HepG2 (cell line): ENCODE data around the gene PRCD. TPM values are rescaled to one million over a fixed set of nuclear protein-coding genes. Genes with fewer than 3 reads are reported as not detected.

Experiments
- EED ChIP-seq: sonication (generic); formaldehyde crosslinking; IDR thresholded peaks from 2 replicates; pipeline ENCODE4 v1.5.0; 2020; ENCODE audit warnings: mild to moderate bottlenecking, missing genetic modification reagents
- ERF ChIP-seq: IDR thresholded peaks from 2 replicates; pipeline ENCODE4 v1.6.1; 2018; ENCODE audit warnings: missing biosample characterization, missing genetic modification reagents
- IRF9 ChIP-seq: sonication (generic); formaldehyde crosslinking; IDR thresholded peaks from 2 replicates; pipeline ENCODE4 v1.8.0; 2022; ENCODE audit warnings: missing genetic modification reagents, mild to moderate bottlenecking, borderline replicate concordance
- PRPF4 ChIP-seq: fragments of 200-400 bp; formaldehyde crosslinking; IDR thresholded peaks from 2 replicates; pipeline ENCODE4 v1.6.1; 2016; ENCODE audit warnings: low read length, low read depth; ENCODE audit not compliant: poor library complexity, severe bottlenecking
- RXRA ChIP-seq: sonication (generic); formaldehyde crosslinking; IDR thresholded peaks from 2 replicates; pipeline ENCODE4 v1.5.1; 2020; ENCODE audit warnings: missing genetic modification reagents
- SAFB2 ChIP-seq: sonication (generic); formaldehyde crosslinking; IDR thresholded peaks from 2 replicates; pipeline ENCODE4 v1.5.1; 2020; ENCODE audit warnings: missing genetic modification reagents, low read depth, mild to moderate bottlenecking, borderline replicate concordance
- SNAPC4 ChIP-seq: sonication (generic); formaldehyde crosslinking; IDR thresholded peaks from 2 replicates; pipeline ENCODE4 v1.4.0; 2020; ENCODE audit warnings: mild to moderate bottlenecking, missing genetic modification reagents
- SRSF9 ChIP-seq: fragments of 200-400 bp; formaldehyde crosslinking; IDR thresholded peaks from 2 replicates; pipeline ENCODE4 v1.6.1; 2018; ENCODE audit warnings: borderline replicate concordance, mild to moderate bottlenecking, low read depth, low read length; ENCODE audit not compliant: insufficient read depth, poor library complexity, severe bottlenecking
- ZNF382 ChIP-seq: sonication (generic); formaldehyde crosslinking; IDR thresholded peaks from 2 replicates; pipeline ENCODE4 v1.5.0; 2020; ENCODE audit warnings: missing genetic modification reagents, mild to moderate bottlenecking, borderline replicate concordance
- ZNF451 ChIP-seq: sonication (generic); formaldehyde crosslinking; IDR thresholded peaks from 2 replicates; pipeline ENCODE4 v1.5.0; 2020; ENCODE audit warnings: mild to moderate bottlenecking, missing genetic modification reagents
- ZNF513 ChIP-seq: sonication (generic); formaldehyde crosslinking; conservative IDR thresholded peaks from 2 replicates; pipeline ENCODE4 v1.5.0; 2020; ENCODE audit warnings: missing genetic modification reagents
- ZNF724P ChIP-seq: sonication (generic); formaldehyde crosslinking; IDR thresholded peaks from 2 replicates; pipeline ENCODE4 v1.8.0; 2022; ENCODE audit warnings: missing genetic modification reagents, borderline replicate concordance
- polyA plus RNA-seq, 8 experiments: library from polyadenylated mRNA; depleted of rRNA in 3 of 8; stranded (reverse) in 7 of 8; unstranded in 1 of 8; fragments of >200 nt; fragmentation: Illumina TruSeq in 4 of 8; extraction: Trizol in 4 of 8; gene quantifications; 2 replicates each; pipeline versions ENCODE4 v1.2.1 to v1.2.3, GENCODE V29; 2011 to 2016; ENCODE audit warnings: low read depth in 4 of 8, missing spikeins in 1 of 8, mixed read lengths in 1 of 8; ENCODE audit not compliant: insufficient read depth in 1 of 8
- total RNA-seq, 5 experiments: library from RNA; depleted of rRNA; stranded (reverse); fragments of >200 nt; fragmentation: Illumina TruSeq; extraction: Trizol; gene quantifications; 2 replicates each; pipeline ENCODE4 v1.2.3, GENCODE V29; 2016; ENCODE audit warnings: low read depth in 1 of 5
- TF ChIP-seq, protein P1 (sequence below): sonication (generic); formaldehyde crosslinking; IDR thresholded peaks from 2 replicates; pipeline ENCODE4 v1.4.0; 2020; ENCODE audit warnings: missing genetic modification reagents, mild to moderate bottlenecking, borderline replicate concordance
- TF ChIP-seq, protein P2 (sequence below): sonication (generic); formaldehyde crosslinking; IDR thresholded peaks from 2 replicates; pipeline ENCODE4 v1.4.0; 2020; ENCODE audit warnings: missing genetic modification reagents

Gene PRCD
- total and polyA plus RNA-seq, 2 of the 13 experiments (the other 11 are each of a cell fraction or from before 2014, with no cell fraction given) = 0.51 TPM; not detected in 1

DNA sequence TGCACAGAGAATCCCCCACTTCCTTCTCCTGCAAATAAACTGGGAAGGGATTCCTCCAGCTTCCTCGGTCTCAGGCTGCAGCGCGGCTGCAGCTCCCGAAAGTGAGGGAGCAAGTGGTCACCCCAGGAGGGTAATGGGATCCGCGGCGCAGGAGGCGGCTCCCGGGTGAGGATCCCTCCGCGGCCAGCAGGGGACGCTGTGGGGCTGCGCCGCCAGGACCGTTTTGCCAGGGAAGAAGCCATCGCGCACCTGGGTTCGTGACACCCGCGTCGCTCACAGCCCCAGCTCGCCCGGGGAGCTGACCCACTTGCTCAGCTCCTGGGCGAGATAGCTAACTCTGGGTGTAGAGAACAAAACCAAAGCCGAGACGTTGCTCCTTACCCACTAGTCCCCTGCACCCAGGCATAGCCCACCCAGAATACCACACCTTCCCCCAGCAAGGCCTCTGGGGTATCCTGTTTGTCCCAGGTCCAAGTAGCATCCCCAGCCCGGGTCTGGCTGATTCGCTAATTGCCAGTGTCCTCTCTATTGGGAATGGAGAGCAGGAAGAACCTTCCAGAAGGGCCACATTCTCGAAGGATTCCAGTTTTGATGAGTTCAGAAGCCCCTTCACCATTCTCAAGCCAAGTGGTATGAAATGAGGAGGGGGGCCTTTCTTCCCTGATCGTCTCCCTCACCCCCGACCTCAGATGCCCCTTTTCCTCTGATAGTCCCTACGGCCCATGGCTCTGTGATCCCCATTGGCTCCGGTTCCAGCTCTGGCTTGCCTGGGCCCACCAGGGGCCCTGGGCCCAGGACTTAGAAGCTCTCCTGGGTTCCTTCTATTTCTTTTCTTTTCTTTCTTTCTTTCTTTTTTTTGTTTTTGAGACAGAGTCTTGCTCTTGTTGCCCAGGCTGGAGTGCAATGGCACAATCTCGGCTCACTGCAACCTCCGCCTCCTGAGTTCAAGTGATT lies 16.5 kb upstream of the PRCD start (continued):
- no peak for TF ChIP-seq SNAPC4 (CRISPR knock-in tag)
- TF ChIP-seq ZNF724P (CRISPR knock-in tag) = 0 out of 2 replicates have a peak, but pooled peaks have one; percentile 45
- TF ChIP-seq SAFB2 = peak; percentile 83
- TF ChIP-seq, protein P1, sequence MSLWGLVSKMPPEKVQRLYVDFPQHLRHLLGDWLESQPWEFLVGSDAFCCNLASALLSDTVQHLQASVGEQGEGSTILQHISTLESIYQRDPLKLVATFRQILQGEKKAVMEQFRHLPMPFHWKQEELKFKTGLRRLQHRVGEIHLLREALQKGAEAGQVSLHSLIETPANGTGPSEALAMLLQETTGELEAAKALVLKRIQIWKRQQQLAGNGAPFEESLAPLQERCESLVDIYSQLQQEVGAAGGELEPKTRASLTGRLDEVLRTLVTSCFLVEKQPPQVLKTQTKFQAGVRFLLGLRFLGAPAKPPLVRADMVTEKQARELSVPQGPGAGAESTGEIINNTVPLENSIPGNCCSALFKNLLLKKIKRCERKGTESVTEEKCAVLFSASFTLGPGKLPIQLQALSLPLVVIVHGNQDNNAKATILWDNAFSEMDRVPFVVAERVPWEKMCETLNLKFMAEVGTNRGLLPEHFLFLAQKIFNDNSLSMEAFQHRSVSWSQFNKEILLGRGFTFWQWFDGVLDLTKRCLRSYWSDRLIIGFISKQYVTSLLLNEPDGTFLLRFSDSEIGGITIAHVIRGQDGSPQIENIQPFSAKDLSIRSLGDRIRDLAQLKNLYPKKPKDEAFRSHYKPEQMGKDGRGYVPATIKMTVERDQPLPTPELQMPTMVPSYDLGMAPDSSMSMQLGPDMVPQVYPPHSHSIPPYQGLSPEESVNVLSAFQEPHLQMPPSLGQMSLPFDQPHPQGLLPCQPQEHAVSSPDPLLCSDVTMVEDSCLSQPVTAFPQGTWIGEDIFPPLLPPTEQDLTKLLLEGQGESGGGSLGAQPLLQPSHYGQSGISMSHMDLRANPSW (CRISPR knock-in tag) = no peak
- no peak for TF ChIP-seq PRPF4
- TF ChIP-seq, protein P2, sequence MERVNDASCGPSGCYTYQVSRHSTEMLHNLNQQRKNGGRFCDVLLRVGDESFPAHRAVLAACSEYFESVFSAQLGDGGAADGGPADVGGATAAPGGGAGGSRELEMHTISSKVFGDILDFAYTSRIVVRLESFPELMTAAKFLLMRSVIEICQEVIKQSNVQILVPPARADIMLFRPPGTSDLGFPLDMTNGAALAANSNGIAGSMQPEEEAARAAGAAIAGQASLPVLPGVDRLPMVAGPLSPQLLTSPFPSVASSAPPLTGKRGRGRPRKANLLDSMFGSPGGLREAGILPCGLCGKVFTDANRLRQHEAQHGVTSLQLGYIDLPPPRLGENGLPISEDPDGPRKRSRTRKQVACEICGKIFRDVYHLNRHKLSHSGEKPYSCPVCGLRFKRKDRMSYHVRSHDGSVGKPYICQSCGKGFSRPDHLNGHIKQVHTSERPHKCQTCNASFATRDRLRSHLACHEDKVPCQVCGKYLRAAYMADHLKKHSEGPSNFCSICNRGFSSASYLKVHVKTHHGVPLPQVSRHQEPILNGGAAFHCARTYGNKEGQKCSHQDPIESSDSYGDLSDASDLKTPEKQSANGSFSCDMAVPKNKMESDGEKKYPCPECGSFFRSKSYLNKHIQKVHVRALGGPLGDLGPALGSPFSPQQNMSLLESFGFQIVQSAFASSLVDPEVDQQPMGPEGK (CRISPR knock-in tag) = peak; percentile 52; the same call in 1 of the 2 replicates
- TF ChIP-seq ERF (CRISPR knock-in tag) = peak; percentile 79
- TF ChIP-seq SRSF9 = no peak
- peak; percentile 89; the same call in 1 of the 2 replicates for TF ChIP-seq EED (CRISPR knock-in tag)
- no peak for TF ChIP-seq ZNF382 (CRISPR knock-in tag)
- TF ChIP-seq IRF9 (CRISPR knock-in tag) = peak; percentile 66; the same call in 1 of the 2 replicates
- peak; percentile 75; the same call in 1 of the 2 replicates for TF ChIP-seq ZNF451
- TF ChIP-seq RXRA (CRISPR knock-in tag) = peak; percentile 79
- no peak for TF ChIP-seq ZNF513 (CRISPR knock-in tag)
